ENCODE results near the gene SYT1. TPM values are rescaled to one million over a fixed set of nuclear protein-coding genes. Genes with fewer than 3 reads are reported as not detected.

The SYT1 gene
- total and polyA plus RNA-seq, 2 of the 4 experiments (the other 2 are of a cell fraction): 2.8 to 3.0 TPM

- H3K36me3 ChIP-seq (ENCODE audit: control insufficient read depth, insufficient read depth, low read length): no peaks in the 10 kb centered on the region
- BruUV-seq (replicated peaks): no TSS peak
- H3K27me3 ChIP-seq (ENCODE audit: control insufficient read depth, insufficient read depth, low read length): no peaks in the 10 kb centered on the region
- H3K9me1 ChIP-seq (ENCODE audit: insufficient read depth, low read length): no peaks in the 10 kb centered on the region
- no peak overlapping the region for H4K5ac ChIP-seq (ENCODE audit: low read depth, low read length)
- H3K9me3 ChIP-seq (ENCODE audit: control insufficient read depth, insufficient read depth, low read length): peaks cover 3% of the 10 kb centered on the region; the same call in 1 of the 2 replicates
- no peak overlapping the region for H3K4ac ChIP-seq (ENCODE audit: low read depth, low read length)
- H3K4me3 ChIP-seq (ENCODE audit: insufficient read depth, low read depth, low read length): no peak overlapping the region
- dilution Hi-C loops (cut with HindIII; ENCODE audit: low sequenced_read_pairs, unreplicated experiment): no loop called here
- H2BK120ac ChIP-seq (ENCODE audit: low read depth, low read length): no peak overlapping the region
- H3K14ac ChIP-seq (replicated peaks; ENCODE audit: low read depth, low read length): no peak overlapping the region
- H3K4me1 ChIP-seq (ENCODE audit: control insufficient read depth, insufficient read depth, low read length): no peaks in the 10 kb centered on the region
- no peaks in the 10 kb centered on the region for H4K20me1 ChIP-seq (ENCODE audit: insufficient read depth, low read length)
- DNase-seq (no peak), ATAC-seq (ENCODE audit: low read depth) (no peak)
- H2BK15ac ChIP-seq (ENCODE audit: low read depth, low read length): no peak overlapping the region
- no peaks in the 10 kb centered on the region for H3K79me1 ChIP-seq (ENCODE audit: low read depth in 1 of 2, low read length in 2 of 2)
- intact Hi-C loops (cut with micrococcal nuclease): no loop called here
- H2BK20ac ChIP-seq (ENCODE audit: low read depth, low read length): no peak overlapping the region
- no peak overlapping the region for H2AFZ ChIP-seq (replicated peaks; ENCODE audit: low read length, poor library complexity)
- ChIA-PET POLR2A (ENCODE audit: unreplicated experiment) (no interaction called here), CTCF (no interaction called here)
- no peak overlapping the region for H3K23ac ChIP-seq (ENCODE audit: low read depth, low read length)
- no peak overlapping the region for H3K9ac ChIP-seq (ENCODE audit: low read depth, low read length)
- H3K56ac ChIP-seq (ENCODE audit: extremely low read depth, insufficient read depth, low read length): no peak overlapping the region
- H3K18ac ChIP-seq (ENCODE audit: low read depth, low read length): no peak overlapping the region
- no peak overlapping the region for H4K91ac ChIP-seq (ENCODE audit: insufficient read depth, low read depth, low read length)
- no peak overlapping the region for H2AK9ac ChIP-seq (replicated peaks; ENCODE audit: low read depth, low read length, poor library complexity)
- H4K8ac ChIP-seq (ENCODE audit: low read depth in 2 of 2, low read length in 2 of 2): no peak overlapping the region
- H2AK5ac ChIP-seq (ENCODE audit: low read depth, low read length): no peak overlapping the region
- H2BK5ac ChIP-seq (ENCODE audit: low read depth, low read length, poor library complexity, severe bottlenecking): no peak overlapping the region
- no peak overlapping the region for H3K27ac ChIP-seq (ENCODE audit: insufficient read depth, low read length)
- in situ Hi-C loops (cut with MboI; ENCODE audit: low sequenced_read_pairs): no loop called here
- no peak for TF ChIP-seq ELK1 (IDR thresholded peaks at IDR 0.05; ENCODE audit: borderline replicate concordance, low read depth, low read length)
- TF ChIP-seq RAD21 (IDR thresholded peaks at IDR 0.05; ENCODE audit: low read length): no peak
- no peak for TF ChIP-seq RFX5 (IDR thresholded peaks at IDR 0.05; ENCODE audit: low read depth, low read length)
- no peak for TF ChIP-seq MAZ (IDR thresholded peaks at IDR 0.05; ENCODE audit: borderline replicate concordance, low read depth, low read length)
- TF ChIP-seq CEBPB (IDR thresholded peaks at IDR 0.05; ENCODE audit: low read depth, low read length): no peak
- no peak for TF ChIP-seq SMC3 (IDR thresholded peaks at IDR 0.05; ENCODE audit: low read depth, low read length)
- TF ChIP-seq CHD1 (IDR thresholded peaks at IDR 0.05; ENCODE audit: low read depth, low read length): no peak
- no peak for TF ChIP-seq USF2 (IDR thresholded peaks at IDR 0.05; ENCODE audit: low read depth, low read length)
- TF ChIP-seq MAFK (IDR thresholded peaks at IDR 0.05; ENCODE audit: low read depth, low read length): no peak
- no peak for TF ChIP-seq MXI1 (IDR thresholded peaks at IDR 0.05; ENCODE audit: borderline replicate concordance, low read depth, low read length)
- TF ChIP-seq POLR2A (IDR thresholded peaks at IDR 0.05; ENCODE audit: low read depth, low read length): no peak
- WGBS, 2 experiments (ENCODE audit: extremely low coverage in 2 of 2, insufficient read length in 1 of 2): no CpG with 5 or more reads among the region's 1 CpG
- no peak overlapping the region for H3K4me2 ChIP-seq (ENCODE audit: low read depth, low read length)
Observed at GRCh38 chr12:79227091-79227490, 362.5 kb downstream of the SYT1 start.
